Parathyroid adenoma (tissue), 2 donors: ENCODE data around the gene ASB13.
A peak's percentile ranks its signal among the peaks of the same experiment; 100 is the strongest.

Experiments used
- H2AFZ ChIP-seq: fragments of 300-600 bp; sonication (generic); one replicate; pipeline ENCODE4 v1.7.0; 2017; ENCODE audit warnings: antibody characterized with exemption, mild to moderate bottlenecking
- H3K27ac ChIP-seq: fragments of 300-600 bp; sonication (generic); one replicate; pipeline ENCODE4 v1.7.0; 2017
- H3K27me3 ChIP-seq: fragments of 300-600 bp; sonication (generic); one replicate; pipeline ENCODE4 v1.7.0; 2017; ENCODE audit warnings: low read length; ENCODE audit not compliant: control insufficient read depth, insufficient read depth
- H3K36me3 ChIP-seq: fragments of 300-600 bp; sonication (generic); one replicate; pipeline ENCODE4 v1.7.0; 2017; ENCODE audit warnings: low read length; ENCODE audit not compliant: control insufficient read depth, insufficient read depth
- H3K4me1 ChIP-seq: fragments of 300-600 bp; sonication (generic); one replicate; pipeline ENCODE4 v1.7.0; 2017; ENCODE audit warnings: control low read depth
- H3K4me2 ChIP-seq: fragments of 300-600 bp; sonication (generic); one replicate; pipeline ENCODE4 v1.7.0; 2017; ENCODE audit warnings: low read length
- H3K4me3 ChIP-seq: fragments of 300-600 bp; sonication (generic); one replicate; pipeline ENCODE4 v1.7.0; 2017; ENCODE audit warnings: low read depth, low read length
- H3K79me2 ChIP-seq: fragments of 300-600 bp; sonication (generic); one replicate; pipeline ENCODE4 v1.7.0; 2017; ENCODE audit warnings: control low read depth
- H3K9ac ChIP-seq: fragments of 300-600 bp; sonication (generic); one replicate; pipeline ENCODE4 v1.7.0; 2017; ENCODE audit warnings: mild to moderate bottlenecking
- H3K9me3 ChIP-seq: fragments of 300-600 bp; sonication (generic); one replicate; pipeline ENCODE4 v1.7.0; 2017; ENCODE audit warnings: low read length; ENCODE audit not compliant: control insufficient read depth
- TF ChIP-seq, protein P1 (sequence below): fragments of 300-600 bp; sonication (generic); IDR thresholded peaks from one replicate; pipeline ENCODE4 v1.7.0; 2017; ENCODE audit warnings: antibody characterized with exemption, mild to moderate bottlenecking
- donor health status: primary hyperparathyroidism.

The ASB13 gene

GRCh38 chr10:5698062-5698461, 31.7 kb upstream of the ASB13 start:
- Histone ChIP-seq H3K27me3 (no peaks in the 10 kb centered on the region), H3K9me3 (no peaks in the 10 kb centered on the region), H3K27ac (peak overlapping the region; percentile 7), H3K4me2 (peak overlapping the region; percentile 16), H3K36me3 (no peaks in the 10 kb centered on the region), H3K9ac (no peak overlapping the region), H2AFZ (no peak overlapping the region), H3K79me2 (peaks cover 26% of the 10 kb centered on the region), H3K4me3 (no peak overlapping the region), H3K4me1 (peaks cover 6% of the 10 kb centered on the region)
- TF ChIP-seq, protein P1, sequence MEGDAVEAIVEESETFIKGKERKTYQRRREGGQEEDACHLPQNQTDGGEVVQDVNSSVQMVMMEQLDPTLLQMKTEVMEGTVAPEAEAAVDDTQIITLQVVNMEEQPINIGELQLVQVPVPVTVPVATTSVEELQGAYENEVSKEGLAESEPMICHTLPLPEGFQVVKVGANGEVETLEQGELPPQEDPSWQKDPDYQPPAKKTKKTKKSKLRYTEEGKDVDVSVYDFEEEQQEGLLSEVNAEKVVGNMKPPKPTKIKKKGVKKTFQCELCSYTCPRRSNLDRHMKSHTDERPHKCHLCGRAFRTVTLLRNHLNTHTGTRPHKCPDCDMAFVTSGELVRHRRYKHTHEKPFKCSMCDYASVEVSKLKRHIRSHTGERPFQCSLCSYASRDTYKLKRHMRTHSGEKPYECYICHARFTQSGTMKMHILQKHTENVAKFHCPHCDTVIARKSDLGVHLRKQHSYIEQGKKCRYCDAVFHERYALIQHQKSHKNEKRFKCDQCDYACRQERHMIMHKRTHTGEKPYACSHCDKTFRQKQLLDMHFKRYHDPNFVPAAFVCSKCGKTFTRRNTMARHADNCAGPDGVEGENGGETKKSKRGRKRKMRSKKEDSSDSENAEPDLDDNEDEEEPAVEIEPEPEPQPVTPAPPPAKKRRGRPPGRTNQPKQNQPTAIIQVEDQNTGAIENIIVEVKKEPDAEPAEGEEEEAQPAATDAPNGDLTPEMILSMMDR: no peak

- Histone ChIP-seq H3K79me2 (peaks cover 33% of the 10 kb centered on the region), H3K36me3 (no peaks in the 10 kb centered on the region), H3K9ac (no peak overlapping the region), H3K4me3 (no peak overlapping the region), H3K4me2 (no peak overlapping the region), H3K27ac (peak overlapping the region; percentile 7), H3K9me3 (no peaks in the 10 kb centered on the region), H3K27me3 (no peaks in the 10 kb centered on the region), H2AFZ (no peak overlapping the region), H3K4me1 (peaks cover 8% of the 10 kb centered on the region)
- TF ChIP-seq, protein P1: no peak
Measured at GRCh38 chr10:5697342-5697741, 30.9 kb upstream of the ASB13 start.

- no peak overlapping the region for H3K27ac ChIP-seq
- no peak overlapping the region for H3K4me2 ChIP-seq
- peaks cover 15% of the 10 kb centered on the region for H3K4me1 ChIP-seq
- H2AFZ ChIP-seq: no peak overlapping the region
- H3K27me3 ChIP-seq: no peaks in the 10 kb centered on the region
- H3K9ac ChIP-seq: no peak overlapping the region
- peaks cover 39% of the 10 kb centered on the region for H3K79me2 ChIP-seq
- H3K9me3 ChIP-seq: no peaks in the 10 kb centered on the region
- H3K4me3 ChIP-seq: no peak overlapping the region
- TF ChIP-seq, protein P1: no peak
- no peaks in the 10 kb centered on the region for H3K36me3 ChIP-seq
Measured at GRCh38 chr10:5694573-5694972, 28.2 kb upstream of the ASB13 start.

DNA sequence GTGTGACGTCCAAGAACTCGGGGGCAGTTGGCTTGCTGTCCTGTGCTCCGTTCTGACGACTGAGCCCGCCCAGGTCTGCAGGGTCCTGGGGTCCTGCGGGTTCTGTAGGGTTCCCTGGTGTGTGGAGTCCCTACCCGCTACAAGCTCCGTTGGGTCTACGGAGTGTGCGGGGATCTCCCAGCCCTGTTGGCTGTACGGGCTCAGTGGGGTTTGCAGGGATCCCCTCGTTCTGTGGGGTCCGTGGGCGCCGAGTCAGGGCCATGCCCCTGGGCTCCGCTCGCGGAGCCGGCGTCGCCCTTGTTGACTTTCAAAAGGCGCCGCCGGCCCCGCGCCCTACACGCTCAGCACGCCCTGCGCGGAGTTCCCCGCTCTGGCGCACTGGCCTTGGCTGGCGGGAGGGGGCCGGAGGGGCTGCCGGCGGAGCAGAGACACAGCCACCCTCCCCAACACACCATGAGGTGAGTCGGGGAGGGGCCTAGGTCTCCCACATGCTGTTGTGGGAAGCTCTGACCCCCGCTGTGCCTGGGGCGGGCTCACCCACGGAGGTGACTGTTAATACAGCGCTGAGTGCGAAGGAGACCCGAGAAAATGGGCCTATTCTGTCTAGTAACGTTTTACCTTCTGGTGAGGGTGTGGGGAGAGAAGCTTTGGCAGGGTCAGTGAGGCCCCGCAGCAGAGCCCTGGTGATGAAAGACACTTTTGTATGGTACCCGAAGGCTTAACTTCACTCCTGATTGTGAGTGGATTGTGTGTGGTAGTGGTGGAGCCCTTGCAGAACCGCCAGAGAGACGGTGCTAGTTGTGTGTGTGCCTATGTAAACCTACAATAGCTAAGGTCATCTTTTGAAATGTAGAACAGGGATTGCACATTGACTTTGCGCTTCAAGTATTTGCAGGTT, 26.3 kb upstream of the ASB13 start:
- TF ChIP-seq, protein P1: no peak
- Histone ChIP-seq H3K9me3 (no peaks in the 10 kb centered on the region), H3K79me2 (peaks cover 53% of the 10 kb centered on the region), H2AFZ (peak overlapping the region; percentile 75), H3K36me3 (no peaks in the 10 kb centered on the region), H3K27me3 (no peaks in the 10 kb centered on the region), H3K9ac (no peak overlapping the region), H3K4me2 (peak overlapping the region; percentile 67), H3K4me3 (peak overlapping the region; percentile 25), H3K4me1 (peaks cover 15% of the 10 kb centered on the region), H3K27ac (no peak overlapping the region)

GRCh38 chr10:5691786-5692185, 25.4 kb upstream of the ASB13 start:
- Histone ChIP-seq H3K9ac (no peak overlapping the region), H3K4me3 (peak overlapping the region; percentile 25), H3K79me2 (peaks cover 60% of the 10 kb centered on the region), H2AFZ (no peak overlapping the region), H3K4me2 (peak overlapping the region; percentile 67), H3K36me3 (no peaks in the 10 kb centered on the region), H3K9me3 (no peaks in the 10 kb centered on the region), H3K27me3 (no peaks in the 10 kb centered on the region), H3K4me1 (peaks cover 15% of the 10 kb centered on the region), H3K27ac (peak overlapping the region; percentile 2)
- TF ChIP-seq, protein P1: no peak
